ENCODE measurements around the gene CLMP.
A peak's percentile ranks its signal among the peaks of the same experiment; 100 is the strongest.
"Not testable (repeated sequence)": the region's sequence is repeated elsewhere in the genome, so short reads cannot be mapped to it uniquely, and the experiment has no call there.

The CLMP gene

DNA sequence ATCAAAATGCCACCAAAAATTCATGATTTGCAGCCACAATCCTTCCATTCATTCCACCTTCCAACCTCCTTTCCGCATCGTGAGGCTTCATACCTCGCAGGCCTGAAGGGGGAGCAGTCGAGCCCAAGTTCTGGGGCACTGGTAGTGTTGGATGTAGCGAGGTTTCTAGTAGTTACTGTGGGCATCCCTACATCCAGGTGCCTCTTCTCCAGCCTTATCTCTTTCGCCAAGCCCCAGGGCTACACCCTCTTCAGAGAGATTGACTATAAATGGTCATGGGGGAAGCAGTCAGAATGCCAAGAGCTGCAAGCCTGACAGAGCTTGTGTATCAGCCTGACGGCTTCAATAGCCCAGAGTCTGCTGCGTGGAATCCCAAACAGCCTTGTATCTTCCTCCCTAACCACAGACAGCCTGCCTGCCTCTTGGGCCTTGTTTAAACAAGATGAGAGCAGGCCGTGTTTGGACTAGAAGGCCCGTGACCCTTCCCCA, 28.9 kb downstream of the CLMP start:
- DNase-seq, result no peak

- DNase-seq, result no peak
Measured at GRCh38 chr11:123164732-123165450, 30.2 kb downstream of the CLMP start.

DNA sequence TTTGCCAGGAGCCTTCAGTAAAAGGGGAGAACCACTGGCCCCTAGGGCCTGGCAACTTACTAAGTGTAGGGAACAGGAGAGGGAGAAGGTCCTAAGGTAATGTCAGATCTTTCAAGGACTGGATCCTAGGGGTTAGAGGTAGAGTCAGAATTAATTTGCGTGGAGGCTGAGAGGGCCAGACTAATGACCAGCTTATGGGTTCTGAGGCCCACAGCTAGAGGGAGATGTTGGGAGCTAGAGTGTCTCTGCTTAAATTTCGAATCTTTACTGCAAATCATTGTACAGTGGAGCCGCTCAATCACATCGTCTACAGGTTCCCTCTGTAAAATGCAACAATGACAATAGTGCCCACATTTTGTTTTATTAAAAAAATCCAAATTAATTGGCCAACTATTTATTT, 31.4 kb downstream of the CLMP start:
- DNase-seq, result no peak

GRCh38 chr11:123161376-123162030, 33.5 kb downstream of the CLMP start:
- no peak for DNase-seq

DNA sequence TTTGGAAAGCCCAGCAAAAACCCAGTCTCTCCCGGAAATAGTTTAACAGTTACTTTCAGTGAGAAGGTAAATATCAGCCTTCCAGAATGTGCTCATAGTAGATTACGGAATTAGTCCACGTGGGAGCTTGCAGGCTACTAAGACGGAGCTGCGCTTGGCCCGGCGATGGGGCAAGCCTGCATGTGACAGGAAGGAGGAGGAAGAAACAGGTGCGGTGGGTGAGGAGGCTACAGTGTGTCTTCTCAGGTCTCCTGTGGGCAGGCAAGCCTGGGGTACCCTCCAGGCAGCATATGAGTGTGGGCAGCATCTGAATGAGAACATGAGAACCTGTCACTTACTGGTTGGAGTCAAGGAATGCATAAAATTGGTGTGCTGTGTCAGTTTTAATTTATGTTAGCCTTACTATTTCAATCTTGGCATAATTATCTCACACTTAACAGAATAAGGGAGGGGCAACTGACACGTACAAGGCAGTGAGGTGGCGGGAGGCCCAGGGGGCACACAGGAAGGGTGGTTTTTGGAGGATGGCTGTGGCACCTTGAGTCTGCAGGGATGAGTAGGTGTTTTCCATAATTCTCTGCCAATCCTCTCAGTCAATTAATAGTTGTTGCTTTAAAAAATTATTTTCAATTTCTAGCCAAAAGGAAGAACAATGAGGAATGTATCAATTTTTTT, 35.7 kb downstream of the CLMP start:
- DNase-seq, result no peak

- DNase-seq, result no peak
Measured at GRCh38 chr11:123158033-123159003, 36.7 kb downstream of the CLMP start.

- DNase-seq, result no peak
Measured at GRCh38 chr11:123152951-123153350, 42.1 kb downstream of the CLMP start.

DNA sequence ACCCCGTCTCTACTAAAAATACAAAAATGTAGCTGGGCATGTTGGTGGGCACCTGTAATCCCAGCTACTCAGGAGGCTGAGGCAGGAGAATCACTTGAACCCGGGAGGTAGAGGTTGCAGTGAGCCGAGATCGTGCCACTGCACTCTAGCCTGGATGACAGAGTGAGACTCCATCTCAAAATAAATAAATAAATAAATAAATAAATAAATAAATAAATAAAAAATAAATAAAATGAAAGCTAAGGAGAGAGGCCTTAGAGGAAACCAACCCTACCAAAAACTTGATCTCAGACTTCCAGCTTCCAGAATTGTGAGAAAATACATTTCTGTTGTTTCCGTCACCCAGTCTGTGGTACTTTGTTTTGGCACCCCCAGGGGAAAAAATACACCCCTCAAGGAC, 42.7 kb downstream of the CLMP start:
- not testable (repeated sequence) for DNase-seq

- DNase-seq, result no peak
Measured at GRCh38 chr11:123151796-123152195, 43.3 kb downstream of the CLMP start.

DNA sequence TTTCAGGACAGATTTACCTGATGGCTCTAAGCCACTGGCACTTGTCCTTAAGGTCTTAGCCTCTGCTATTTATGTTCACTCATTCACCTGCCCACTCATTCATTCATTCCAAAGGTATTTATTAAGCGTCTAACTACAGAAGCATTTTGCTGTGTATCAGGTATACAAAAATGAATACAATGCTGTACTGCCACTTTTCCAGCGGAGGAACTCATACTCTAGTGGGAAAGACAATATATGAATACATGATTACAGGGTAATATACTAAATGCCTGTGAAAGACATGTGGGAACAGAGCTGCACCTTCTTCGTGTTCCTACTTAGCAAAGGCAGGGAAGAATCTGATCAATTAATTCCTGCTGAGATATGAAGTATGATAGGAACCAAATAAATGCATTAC, 43.7 kb downstream of the CLMP start:
- no peak for DNase-seq

DNA sequence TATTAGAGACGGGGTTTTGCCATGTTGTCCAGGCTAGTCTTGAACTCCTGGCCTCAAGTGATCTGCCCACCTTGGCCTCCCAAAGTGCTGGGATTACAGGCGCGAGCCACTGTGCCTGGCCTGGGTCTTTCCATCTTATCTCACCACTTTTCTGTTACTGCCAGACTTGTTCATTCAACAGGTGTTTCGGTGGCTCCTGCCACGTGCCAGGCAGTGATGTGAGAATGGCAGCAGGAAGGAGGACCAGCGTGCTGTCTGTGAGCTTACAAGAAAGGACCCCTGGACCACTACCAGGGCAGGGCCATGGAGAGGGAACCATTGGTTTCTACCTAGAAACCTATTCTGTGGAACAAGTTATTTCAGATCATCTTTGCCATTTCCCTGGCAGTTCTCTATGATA, 44.2 kb downstream of the CLMP start:
- DNase-seq, result no peak

GRCh38 chr11:123148965-123149364, 46.1 kb downstream of the CLMP start:
- no peak for DNase-seq

- no peak for DNase-seq
Measured at GRCh38 chr11:123145661-123146060, 49.4 kb downstream of the CLMP start.

DNA sequence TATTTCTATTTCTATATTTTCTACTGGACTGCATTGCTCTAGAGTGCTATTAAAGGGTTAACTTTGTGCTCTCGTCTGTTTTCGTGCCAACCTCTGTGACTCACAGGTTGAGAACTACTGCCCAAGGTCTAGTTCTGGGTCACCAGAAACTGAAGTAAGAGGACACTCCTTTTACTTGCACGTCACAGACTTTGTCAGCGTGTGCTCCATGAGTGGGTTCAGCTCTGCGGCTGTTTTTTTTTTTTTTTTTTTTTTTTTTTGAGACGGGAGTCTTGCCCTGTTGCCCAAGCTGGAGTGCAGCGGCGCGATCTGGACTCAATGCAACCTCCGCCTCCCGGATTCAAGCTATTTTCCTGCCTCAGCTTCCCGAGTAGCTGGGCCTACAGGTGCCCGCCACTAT, 49.8 kb downstream of the CLMP start:
- DNase-seq, result peak; percentile 23

GRCh38 chr11:123144707-123145106, 50.3 kb downstream of the CLMP start:
- DNase-seq, result no peak

- DNase-seq, result no peak
Measured at GRCh38 chr11:123143921-123144320, 51.1 kb downstream of the CLMP start.

DNA sequence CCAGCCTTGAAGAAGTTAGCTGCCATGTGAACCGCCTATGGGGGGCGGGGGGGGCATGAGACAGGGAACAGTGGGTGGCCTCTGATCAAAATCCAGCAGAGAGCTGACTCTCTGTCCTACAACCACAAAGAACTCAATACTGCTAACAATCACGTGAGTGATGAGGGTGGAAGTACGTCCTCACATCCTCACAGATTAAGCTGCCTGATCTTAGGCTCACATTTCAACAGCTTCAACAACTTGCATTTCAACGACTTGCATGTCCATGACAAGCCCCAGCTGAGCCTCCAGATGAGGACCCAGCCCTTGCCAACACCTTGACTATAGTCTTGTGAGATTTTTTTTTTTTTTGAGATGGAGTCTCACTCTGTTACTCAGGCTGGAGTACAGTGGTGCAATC, 51.6 kb downstream of the CLMP start:
- no peak for DNase-seq

DNA sequence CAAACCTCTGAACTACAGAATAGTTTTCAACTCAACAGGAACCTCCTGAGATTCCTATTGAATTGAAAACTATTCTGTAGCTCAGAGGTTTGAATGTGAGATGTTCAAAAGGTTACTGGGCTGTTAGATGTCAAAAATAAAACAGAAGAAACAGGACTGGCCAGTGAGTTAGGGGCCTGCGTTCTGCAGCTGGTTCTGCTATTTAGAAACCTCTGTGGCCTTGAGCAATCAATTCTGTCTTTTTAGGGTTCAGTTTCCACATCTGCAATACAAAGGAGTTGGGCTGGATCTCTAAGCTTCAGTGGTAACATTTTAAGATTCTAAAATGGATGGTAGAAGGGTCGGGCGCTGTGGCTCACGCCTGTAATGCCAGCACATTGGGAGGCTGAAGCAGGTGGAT, 55.8 kb downstream of the CLMP start:
- DNase-seq, result no peak

- peak; percentile 63 for DNase-seq
Measured at GRCh38 chr11:123137431-123138224, 57.4 kb downstream of the CLMP start.

DNA sequence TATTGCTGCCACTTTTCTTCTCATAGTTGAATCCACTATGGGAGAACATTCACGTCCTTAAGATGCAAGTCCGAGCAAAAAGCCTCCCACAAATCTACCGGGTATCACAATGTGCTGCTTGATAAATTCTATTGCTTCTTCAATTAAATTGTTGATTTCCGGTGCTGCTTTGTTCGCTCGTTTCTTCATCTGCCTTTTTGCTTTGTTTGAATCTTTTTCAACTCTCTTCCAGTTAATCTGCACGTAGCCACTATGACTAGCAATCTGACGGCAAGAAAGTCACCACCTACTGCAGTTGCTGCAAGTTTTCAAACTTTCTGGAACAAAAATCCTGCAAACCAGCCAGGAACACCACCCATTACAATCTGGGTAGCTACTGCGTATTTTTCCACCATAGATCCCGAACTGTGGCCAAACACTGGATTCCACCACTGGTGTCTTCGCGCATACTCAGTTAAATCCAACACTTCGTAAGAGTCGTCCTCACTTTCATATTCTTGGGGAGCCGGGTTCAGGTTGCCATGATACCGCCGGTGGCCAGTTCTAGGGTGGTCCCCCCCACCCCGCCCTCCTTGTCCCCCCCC, 59.1 kb downstream of the CLMP start:
- DNase-seq, result no peak

GRCh38 chr11:123132881-123133280, 62.2 kb downstream of the CLMP start:
- no peak for DNase-seq
